ENCODE results near the gene SLC16A4.

Gene SLC16A4

GRCh38 chr1:110355321-110355720 lies 35.5 kb downstream of the SLC16A4 start:
- TF ChIP-seq ZFX (IDR thresholded peaks at IDR 0.05; ENCODE audit: borderline replicate concordance) (no peak), CTCF (IDR thresholded peaks at IDR 0.05) (no peak)
- H3K27ac ChIP-seq, result peak overlapping the region; percentile 32; the same call in 1 of the 2 replicates

- TF ChIP-seq CTCF (IDR thresholded peaks at IDR 0.05) (no peak), ZFX (IDR thresholded peaks at IDR 0.05; ENCODE audit: borderline replicate concordance) (no peak)
- no peak overlapping the region for H3K27ac ChIP-seq
Measured at GRCh38 chr1:110350360-110350759, 40.5 kb downstream of the SLC16A4 start.

GRCh38 chr1:110348771-110349170 lies 42.1 kb downstream of the SLC16A4 start:
- TF ChIP-seq ZFX (IDR thresholded peaks at IDR 0.05; ENCODE audit: borderline replicate concordance) (no peak), CTCF (IDR thresholded peaks at IDR 0.05) (no peak)
- H3K27ac ChIP-seq, result no peak overlapping the region

DNA sequence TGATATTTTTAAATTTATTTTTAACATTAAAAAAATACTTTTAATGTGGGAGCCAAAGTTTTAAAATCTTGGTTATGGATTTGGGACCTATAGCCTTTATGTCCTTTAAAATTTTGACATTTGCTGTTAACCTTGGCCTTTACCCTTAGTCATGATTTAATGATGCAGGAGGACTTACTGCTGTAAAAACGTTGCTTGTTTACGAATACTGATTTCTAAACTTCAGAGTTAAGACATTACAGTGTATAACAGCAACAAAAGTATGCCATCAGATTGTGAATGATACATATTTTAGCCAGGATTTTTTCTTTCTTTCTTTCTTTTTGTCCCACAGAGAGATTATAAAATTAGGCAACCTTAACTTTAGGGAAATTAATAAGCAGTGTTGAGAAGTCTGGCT lies 42.8 kb downstream of the SLC16A4 start:
- no peak for TF ChIP-seq ZFX (IDR thresholded peaks at IDR 0.05; ENCODE audit: borderline replicate concordance)
- no peak for TF ChIP-seq CTCF (IDR thresholded peaks at IDR 0.05)

DNA sequence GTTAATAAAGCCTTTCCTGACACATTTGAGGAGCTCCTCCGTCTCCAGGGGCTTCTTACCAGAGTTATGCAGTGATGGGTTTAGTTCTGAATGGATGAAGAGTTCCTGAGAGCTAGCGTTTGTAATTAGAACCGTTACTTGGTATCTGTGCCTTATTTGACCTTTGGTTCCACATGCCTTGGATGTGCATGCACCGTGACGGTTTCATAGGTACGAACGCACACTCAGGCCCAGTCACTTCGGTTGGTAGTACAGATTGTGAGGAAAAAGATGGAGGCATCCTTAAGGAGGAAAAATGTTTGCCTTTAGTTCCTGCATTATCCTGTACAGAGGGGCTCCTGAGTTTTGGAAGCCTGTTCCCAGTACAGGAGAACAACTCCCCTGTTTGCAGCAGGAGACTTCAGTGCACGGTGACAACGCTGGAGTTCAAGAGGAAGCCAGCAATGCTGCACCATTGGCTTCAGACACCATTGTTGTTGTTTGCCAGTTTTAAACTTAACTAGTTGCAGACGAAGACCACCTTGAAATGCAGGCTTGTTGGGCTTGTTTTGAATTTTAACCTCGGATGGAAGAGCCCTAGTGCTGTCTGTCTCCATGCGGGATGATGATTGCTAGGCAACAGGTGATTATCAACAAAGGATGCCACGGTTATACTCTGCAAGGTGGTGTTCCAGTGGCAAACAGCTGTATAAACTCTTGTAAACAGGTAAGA lies 43.5 kb downstream of the SLC16A4 start:
- no peak overlapping the region for H3K27ac ChIP-seq
- TF ChIP-seq CTCF (IDR thresholded peaks at IDR 0.05) (no peak), ZFX (IDR thresholded peaks at IDR 0.05; ENCODE audit: borderline replicate concordance) (no peak)

More for the DNA sequence above, 42.8 kb downstream of the SLC16A4 start:
- no peak overlapping the region for H3K27ac ChIP-seq

DNA sequence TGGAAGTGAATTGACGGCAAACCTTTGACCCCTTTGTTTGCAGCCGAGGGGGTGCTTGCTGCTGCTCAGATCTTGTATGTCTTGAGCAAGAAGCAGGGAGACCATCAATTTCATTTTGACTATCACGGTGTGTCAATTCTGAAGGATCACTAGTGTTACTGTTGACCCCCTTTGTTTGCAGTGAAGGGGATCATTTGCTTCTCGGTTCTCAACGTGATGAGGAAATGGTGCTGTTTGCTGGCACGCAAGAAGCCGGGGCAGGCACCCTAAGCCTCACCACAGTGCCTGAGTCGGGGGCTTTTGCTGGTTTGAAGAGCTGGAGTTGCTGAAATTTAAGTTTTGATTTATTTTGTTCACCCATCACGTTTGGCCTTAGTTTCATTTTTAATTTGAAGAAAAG lies 44.1 kb downstream of the SLC16A4 start:
- H3K27ac ChIP-seq, result no peak overlapping the region
- TF ChIP-seq CTCF (IDR thresholded peaks at IDR 0.05), result no peak

- no peak overlapping the region for H3K27ac ChIP-seq
- no peak for TF ChIP-seq CTCF (IDR thresholded peaks at IDR 0.05)
- TF ChIP-seq ZFX (IDR thresholded peaks at IDR 0.05; ENCODE audit: borderline replicate concordance), result no peak
Measured at GRCh38 chr1:110345480-110345879, 45.3 kb downstream of the SLC16A4 start.
